HEK293 (cell line): ENCODE measurements around the gene PRKCE.

Experiments used
- TF ChIP-seq, protein P1 (sequence below): fragments of 450-650 bp; formaldehyde crosslinking; IDR thresholded peaks from 2 replicates; pipeline ENCODE4 v1.5.1; 2016; ENCODE audit warnings: missing biosample characterization, missing genetic modification characterization
- TF ChIP-seq, protein P2 (sequence below): fragments of 450-650 bp; formaldehyde crosslinking; IDR thresholded peaks from 2 replicates; pipeline ENCODE4 v1.5.1; 2016; ENCODE audit warnings: missing biosample characterization, missing genetic modification characterization

DNA sequence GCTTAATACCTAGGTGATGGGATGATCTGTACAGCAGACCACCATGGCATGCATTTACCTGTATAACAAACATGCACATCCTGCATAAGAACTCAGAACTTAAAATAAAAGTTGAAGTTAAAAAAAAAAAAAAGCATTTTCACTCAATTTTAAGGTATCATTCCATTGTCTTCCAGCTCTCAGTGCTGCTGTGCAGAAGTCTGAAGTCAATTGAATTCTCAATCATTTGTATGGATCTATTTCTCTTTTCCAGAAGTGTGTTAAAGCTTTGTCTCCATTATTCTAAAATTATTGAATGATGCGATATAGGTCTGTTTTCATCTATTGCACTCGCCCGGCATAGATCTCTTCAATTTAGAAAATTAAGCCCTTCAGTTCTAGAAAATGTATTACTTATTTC, 443.2 kb downstream of the PRKCE start:
- TF ChIP-seq, protein P1, sequence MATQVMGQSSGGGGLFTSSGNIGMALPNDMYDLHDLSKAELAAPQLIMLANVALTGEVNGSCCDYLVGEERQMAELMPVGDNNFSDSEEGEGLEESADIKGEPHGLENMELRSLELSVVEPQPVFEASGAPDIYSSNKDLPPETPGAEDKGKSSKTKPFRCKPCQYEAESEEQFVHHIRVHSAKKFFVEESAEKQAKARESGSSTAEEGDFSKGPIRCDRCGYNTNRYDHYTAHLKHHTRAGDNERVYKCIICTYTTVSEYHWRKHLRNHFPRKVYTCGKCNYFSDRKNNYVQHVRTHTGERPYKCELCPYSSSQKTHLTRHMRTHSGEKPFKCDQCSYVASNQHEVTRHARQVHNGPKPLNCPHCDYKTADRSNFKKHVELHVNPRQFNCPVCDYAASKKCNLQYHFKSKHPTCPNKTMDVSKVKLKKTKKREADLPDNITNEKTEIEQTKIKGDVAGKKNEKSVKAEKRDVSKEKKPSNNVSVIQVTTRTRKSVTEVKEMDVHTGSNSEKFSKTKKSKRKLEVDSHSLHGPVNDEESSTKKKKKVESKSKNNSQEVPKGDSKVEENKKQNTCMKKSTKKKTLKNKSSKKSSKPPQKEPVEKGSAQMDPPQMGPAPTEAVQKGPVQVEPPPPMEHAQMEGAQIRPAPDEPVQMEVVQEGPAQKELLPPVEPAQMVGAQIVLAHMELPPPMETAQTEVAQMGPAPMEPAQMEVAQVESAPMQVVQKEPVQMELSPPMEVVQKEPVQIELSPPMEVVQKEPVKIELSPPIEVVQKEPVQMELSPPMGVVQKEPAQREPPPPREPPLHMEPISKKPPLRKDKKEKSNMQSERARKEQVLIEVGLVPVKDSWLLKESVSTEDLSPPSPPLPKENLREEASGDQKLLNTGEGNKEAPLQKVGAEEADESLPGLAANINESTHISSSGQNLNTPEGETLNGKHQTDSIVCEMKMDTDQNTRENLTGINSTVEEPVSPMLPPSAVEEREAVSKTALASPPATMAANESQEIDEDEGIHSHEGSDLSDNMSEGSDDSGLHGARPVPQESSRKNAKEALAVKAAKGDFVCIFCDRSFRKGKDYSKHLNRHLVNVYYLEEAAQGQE (tag by site-specific recombination): no peak
- TF ChIP-seq, protein P2, sequence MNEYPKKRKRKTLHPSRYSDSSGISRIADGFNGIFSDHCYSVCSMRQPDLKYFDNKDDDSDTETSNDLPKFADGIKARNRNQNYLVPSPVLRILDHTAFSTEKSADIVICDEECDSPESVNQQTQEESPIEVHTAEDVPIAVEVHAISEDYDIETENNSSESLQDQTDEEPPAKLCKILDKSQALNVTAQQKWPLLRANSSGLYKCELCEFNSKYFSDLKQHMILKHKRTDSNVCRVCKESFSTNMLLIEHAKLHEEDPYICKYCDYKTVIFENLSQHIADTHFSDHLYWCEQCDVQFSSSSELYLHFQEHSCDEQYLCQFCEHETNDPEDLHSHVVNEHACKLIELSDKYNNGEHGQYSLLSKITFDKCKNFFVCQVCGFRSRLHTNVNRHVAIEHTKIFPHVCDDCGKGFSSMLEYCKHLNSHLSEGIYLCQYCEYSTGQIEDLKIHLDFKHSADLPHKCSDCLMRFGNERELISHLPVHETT (tag by site-specific recombination): no peak
